ENCODE results near the gene KCNQ1. TPM values are rescaled to one million over a fixed set of nuclear protein-coding genes. Genes with fewer than 3 reads are reported as not detected.

The KCNQ1 gene
- total and polyA plus RNA-seq, 2 of the 13 experiments (the other 11 are each of a cell fraction or from before 2014, with no cell fraction given): 0.02 to 0.08 TPM

DNA sequence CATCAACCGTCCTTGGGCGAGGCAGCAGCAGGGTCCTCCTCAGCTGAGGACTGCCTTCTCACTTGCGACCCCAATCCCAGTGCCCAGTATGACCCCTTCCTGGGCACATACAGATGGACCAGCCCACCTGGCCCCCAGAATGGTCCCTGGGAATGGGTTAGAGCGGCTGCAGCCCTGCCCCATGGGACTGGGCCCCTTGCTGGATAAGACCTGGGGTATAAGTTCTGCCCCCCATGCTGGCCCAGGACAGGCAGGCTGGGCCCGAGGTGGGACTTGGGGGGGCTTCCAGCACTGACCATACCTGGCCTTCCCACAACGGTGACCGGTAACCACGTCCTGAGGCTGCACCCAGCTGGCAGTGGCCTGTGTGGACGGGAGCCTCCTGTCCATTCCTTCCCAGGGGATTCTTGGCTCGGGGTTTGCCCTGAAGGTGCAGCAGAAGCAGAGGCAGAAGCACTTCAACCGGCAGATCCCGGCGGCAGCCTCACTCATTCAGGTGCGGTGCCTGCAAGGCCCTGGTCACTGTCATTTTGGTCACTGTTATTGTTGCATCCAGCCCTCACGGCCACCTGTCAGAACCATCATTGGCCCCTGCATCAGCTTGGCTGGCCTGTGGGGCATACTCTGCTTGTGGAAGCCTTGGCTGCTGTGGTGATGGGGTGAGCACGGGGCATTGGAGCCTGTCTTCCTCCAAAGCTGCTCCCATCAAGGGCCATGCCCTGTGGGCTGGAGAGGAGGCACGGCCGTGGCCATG is 140.2 kb downstream of the KCNQ1 start:
- FAIRE-seq (no peak), ATAC-seq (no peak), DNase-seq (ENCODE audit: low spot score) (no peak)
- POLR2A ChIA-PET: no interaction called here
- no peak overlapping the region for H3K4me2 ChIP-seq (ENCODE audit: low read depth, low read length)
- H3K36me3 ChIP-seq (replicated peaks in 1 of 2; ENCODE audit: control insufficient read depth in 1 of 2, insufficient read depth in 2 of 2, low read length in 2 of 2): no peaks in the 10 kb centered on the region
- H3K4me3 ChIP-seq (replicated peaks in 1 of 3; ENCODE audit: insufficient read depth in 1 of 3, low read depth in 2 of 3, low read length in 3 of 3): no peak overlapping the region
- H3K9me3 ChIP-seq (ENCODE audit: low read length): no peaks in the 10 kb centered on the region
- H3K27ac ChIP-seq (ENCODE audit: extremely low read length, insufficient read depth, low read length): no peak overlapping the region
- in situ Hi-C loops (cut with HindIII; ENCODE audit: extremely low pct_ligation_motif_present, low pct_unique_long_range_greater_than_20kb) (no loop called here), intact Hi-C loops (cut with micrococcal nuclease; ENCODE audit: unreplicated experiment) (no loop called here)
- WGBS (ENCODE audit: low lambda C conversion rate): 82% methylated on average over 4 of the region's 18 CpGs
- H4K20me1 ChIP-seq (ENCODE audit: insufficient read depth, low read length): 0 out of 2 replicates have a peak, but pooled peaks cover 2% of the 10 kb centered on the region
- no peaks in the 10 kb centered on the region for H3K4me1 ChIP-seq (ENCODE audit: insufficient read depth, low read length)
- H3K27me3 ChIP-seq (ENCODE audit: control insufficient read depth in 1 of 2, insufficient read depth in 2 of 2, low read length in 2 of 2): peaks cover 25 to 88% of the 10 kb centered on the region in 2 experiments
- H3K9ac ChIP-seq (ENCODE audit: insufficient read depth, low read depth, low read length): no peak overlapping the region
- CTCF ChIA-PET (ENCODE audit: low intra/inter-chr PET ratio, low total read pairs): no interaction called here
- H3K79me2 ChIP-seq (ENCODE audit: insufficient read depth, low read length): no peaks in the 10 kb centered on the region
- no TSS peak for BruUV-seq (replicated peaks)
- no peak overlapping the region for H2AFZ ChIP-seq (ENCODE audit: low read length)
- no peak for TF ChIP-seq FOXP1 (IDR thresholded peaks at IDR 0.05)
- TF ChIP-seq FOXP1 (CRISPR knock-in tag; IDR thresholded peaks at IDR 0.05): no peak
- TF ChIP-seq, protein P1, sequence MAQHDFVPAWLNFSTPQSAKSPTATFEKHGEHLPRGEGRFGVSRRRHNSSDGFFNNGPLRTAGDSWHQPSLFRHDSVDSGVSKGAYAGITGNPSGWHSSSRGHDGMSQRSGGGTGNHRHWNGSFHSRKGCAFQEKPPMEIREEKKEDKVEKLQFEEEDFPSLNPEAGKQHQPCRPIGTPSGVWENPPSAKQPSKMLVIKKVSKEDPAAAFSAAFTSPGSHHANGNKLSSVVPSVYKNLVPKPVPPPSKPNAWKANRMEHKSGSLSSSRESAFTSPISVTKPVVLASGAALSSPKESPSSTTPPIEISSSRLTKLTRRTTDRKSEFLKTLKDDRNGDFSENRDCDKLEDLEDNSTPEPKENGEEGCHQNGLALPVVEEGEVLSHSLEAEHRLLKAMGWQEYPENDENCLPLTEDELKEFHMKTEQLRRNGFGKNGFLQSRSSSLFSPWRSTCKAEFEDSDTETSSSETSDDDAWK (CRISPR knock-in tag; IDR thresholded peaks at IDR 0.05): no peak
- TF ChIP-seq, protein P2, sequence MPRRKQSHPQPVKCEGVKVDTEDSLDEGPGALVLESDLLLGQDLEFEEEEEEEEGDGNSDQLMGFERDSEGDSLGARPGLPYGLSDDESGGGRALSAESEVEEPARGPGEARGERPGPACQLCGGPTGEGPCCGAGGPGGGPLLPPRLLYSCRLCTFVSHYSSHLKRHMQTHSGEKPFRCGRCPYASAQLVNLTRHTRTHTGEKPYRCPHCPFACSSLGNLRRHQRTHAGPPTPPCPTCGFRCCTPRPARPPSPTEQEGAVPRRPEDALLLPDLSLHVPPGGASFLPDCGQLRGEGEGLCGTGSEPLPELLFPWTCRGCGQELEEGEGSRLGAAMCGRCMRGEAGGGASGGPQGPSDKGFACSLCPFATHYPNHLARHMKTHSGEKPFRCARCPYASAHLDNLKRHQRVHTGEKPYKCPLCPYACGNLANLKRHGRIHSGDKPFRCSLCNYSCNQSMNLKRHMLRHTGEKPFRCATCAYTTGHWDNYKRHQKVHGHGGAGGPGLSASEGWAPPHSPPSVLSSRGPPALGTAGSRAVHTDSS (CRISPR knock-in tag; conservative IDR thresholded peaks at IDR 0.05): no peak
- no peak for TF ChIP-seq LCORL (IDR thresholded peaks at IDR 0.05)
- TF ChIP-seq LCORL (CRISPR knock-in tag; IDR thresholded peaks at IDR 0.05): no peak
- TF ChIP-seq, protein P3, sequence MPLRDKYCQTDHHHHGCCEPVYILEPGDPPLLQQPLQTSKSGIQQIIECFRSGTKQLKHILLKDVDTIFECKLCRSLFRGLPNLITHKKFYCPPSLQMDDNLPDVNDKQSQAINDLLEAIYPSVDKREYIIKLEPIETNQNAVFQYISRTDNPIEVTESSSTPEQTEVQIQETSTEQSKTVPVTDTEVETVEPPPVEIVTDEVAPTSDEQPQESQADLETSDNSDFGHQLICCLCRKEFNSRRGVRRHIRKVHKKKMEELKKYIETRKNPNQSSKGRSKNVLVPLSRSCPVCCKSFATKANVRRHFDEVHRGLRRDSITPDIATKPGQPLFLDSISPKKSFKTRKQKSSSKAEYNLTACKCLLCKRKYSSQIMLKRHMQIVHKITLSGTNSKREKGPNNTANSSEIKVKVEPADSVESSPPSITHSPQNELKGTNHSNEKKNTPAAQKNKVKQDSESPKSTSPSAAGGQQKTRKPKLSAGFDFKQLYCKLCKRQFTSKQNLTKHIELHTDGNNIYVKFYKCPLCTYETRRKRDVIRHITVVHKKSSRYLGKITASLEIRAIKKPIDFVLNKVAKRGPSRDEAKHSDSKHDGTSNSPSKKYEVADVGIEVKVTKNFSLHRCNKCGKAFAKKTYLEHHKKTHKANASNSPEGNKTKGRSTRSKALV (CRISPR knock-in tag; IDR thresholded peaks at IDR 0.05): no peak
- TF ChIP-seq ZNF205 (CRISPR knock-in tag; IDR thresholded peaks at IDR 0.05): no peak
- no peak for TF ChIP-seq PHF21A (CRISPR knock-in tag; IDR thresholded peaks at IDR 0.05)
- no peak for TF ChIP-seq ZNF30 (CRISPR knock-in tag; IDR thresholded peaks at IDR 0.05)
- TF ChIP-seq, protein P4, sequence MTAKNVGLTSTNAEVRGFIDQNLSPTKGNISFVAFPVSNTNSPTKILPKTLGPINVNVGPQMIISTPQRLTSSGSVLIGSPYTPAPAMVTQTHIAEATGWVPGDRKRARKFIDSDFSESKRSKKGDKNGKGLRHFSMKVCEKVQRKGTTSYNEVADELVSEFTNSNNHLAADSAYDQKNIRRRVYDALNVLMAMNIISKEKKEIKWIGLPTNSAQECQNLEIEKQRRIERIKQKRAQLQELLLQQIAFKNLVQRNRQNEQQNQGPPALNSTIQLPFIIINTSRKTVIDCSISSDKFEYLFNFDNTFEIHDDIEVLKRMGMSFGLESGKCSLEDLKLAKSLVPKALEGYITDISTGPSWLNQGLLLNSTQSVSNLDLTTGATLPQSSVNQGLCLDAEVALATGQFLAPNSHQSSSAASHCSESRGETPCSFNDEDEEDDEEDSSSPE (CRISPR knock-in tag; IDR thresholded peaks at IDR 0.05): no peak
- TF ChIP-seq, protein P5, sequence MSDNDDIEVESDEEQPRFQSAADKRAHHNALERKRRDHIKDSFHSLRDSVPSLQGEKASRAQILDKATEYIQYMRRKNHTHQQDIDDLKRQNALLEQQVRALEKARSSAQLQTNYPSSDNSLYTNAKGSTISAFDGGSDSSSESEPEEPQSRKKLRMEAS (IDR thresholded peaks at IDR 0.05): no peak
- TF ChIP-seq, protein P6, sequence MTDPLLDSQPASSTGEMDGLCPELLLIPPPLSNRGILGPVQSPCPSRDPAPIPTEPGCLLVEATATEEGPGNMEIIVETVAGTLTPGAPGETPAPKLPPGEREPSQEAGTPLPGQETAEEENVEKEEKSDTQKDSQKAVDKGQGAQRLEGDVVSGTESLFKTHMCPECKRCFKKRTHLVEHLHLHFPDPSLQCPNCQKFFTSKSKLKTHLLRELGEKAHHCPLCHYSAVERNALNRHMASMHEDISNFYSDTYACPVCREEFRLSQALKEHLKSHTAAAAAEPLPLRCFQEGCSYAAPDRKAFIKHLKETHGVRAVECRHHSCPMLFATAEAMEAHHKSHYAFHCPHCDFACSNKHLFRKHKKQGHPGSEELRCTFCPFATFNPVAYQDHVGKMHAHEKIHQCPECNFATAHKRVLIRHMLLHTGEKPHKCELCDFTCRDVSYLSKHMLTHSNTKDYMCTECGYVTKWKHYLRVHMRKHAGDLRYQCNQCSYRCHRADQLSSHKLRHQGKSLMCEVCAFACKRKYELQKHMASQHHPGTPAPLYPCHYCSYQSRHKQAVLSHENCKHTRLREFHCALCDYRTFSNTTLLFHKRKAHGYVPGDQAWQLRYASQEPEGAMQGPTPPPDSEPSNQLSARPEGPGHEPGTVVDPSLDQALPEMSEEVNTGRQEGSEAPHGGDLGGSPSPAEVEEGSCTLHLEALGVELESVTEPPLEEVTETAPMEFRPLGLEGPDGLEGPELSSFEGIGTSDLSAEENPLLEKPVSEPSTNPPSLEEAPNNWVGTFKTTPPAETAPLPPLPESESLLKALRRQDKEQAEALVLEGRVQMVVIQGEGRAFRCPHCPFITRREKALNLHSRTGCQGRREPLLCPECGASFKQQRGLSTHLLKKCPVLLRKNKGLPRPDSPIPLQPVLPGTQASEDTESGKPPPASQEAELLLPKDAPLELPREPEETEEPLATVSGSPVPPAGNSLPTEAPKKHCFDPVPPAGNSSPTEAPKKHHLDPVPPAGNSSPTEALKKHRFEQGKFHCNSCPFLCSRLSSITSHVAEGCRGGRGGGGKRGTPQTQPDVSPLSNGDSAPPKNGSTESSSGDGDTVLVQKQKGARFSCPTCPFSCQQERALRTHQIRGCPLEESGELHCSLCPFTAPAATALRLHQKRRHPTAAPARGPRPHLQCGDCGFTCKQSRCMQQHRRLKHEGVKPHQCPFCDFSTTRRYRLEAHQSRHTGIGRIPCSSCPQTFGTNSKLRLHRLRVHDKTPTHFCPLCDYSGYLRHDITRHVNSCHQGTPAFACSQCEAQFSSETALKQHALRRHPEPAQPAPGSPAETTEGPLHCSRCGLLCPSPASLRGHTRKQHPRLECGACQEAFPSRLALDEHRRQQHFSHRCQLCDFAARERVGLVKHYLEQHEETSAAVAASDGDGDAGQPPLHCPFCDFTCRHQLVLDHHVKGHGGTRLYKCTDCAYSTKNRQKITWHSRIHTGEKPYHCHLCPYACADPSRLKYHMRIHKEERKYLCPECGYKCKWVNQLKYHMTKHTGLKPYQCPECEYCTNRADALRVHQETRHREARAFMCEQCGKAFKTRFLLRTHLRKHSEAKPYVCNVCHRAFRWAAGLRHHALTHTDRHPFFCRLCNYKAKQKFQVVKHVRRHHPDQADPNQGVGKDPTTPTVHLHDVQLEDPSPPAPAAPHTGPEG (CRISPR knock-in tag; IDR thresholded peaks at IDR 0.05): no peak

All from HepG2 (cell line).